Gastroesophageal sphincter (tissue), 4 donors: ENCODE data around the gene IL1RAPL2. TPM values are rescaled to one million over a fixed set of nuclear protein-coding genes. Genes with fewer than 3 reads are reported as not detected.

ENCODE experiments used
- ATAC-seq: fragments of 150-250 bp; one replicate; pipeline ENCODE4 v1.9.1; 2016; ENCODE audit warnings: mild to moderate bottlenecking, moderate library complexity
- H3K27ac ChIP-seq, 4 donors: fragments of 200-600 bp; sonication (generic) in 3 of 4; 1 replicate in 3 of 4; 2 replicates in 1 of 4; pipeline ENCODE4 v1.5.1; 2016 to 2019
- H3K27me3 ChIP-seq: fragments of 200-600 bp; sonication (generic); one replicate; pipeline ENCODE4 v1.5.1; 2019
- H3K36me3 ChIP-seq, 2 donors: fragments of 200-600 bp; sonication (generic); one replicate each; pipeline ENCODE4 v1.5.1; 2019; ENCODE audit warnings: control low read depth in 1 of 2
- H3K4me1 ChIP-seq, 3 donors: fragments of 200-600 bp; sonication (generic); 1 replicate in 2 of 3; 2 replicates in 1 of 3; pipeline ENCODE4 v1.5.1; 2016 to 2019; ENCODE audit warnings: control low read depth in 2 of 3
- H3K4me3 ChIP-seq, 2 donors: fragments of 200-600 bp; sonication (generic); one replicate each; pipeline ENCODE4 v1.5.1; 2019; ENCODE audit warnings: mild to moderate bottlenecking in 1 of 2, moderate library complexity in 1 of 2
- H3K9me3 ChIP-seq, 3 donors: fragments of 200-600 bp; sonication (generic); one replicate each; pipeline ENCODE4 v1.5.1; 2017 to 2019; ENCODE audit warnings: control low read depth in 2 of 3
- EP300 ChIP-seq: sonication (generic); formaldehyde crosslinking; IDR thresholded peaks from one replicate; pipeline ENCODE4 v1.6.1; 2017; ENCODE audit warnings: antibody characterized with exemption, mild to moderate bottlenecking
- POLR2A ChIP-seq, 2 donors: fragments of 450-650 bp; IDR thresholded peaks; one replicate each; pipeline ENCODE4 v1.6.1; 2017; ENCODE audit warnings: antibody characterized with exemption in 2 of 2, mild to moderate bottlenecking in 2 of 2, moderate library complexity in 1 of 2
- POLR2AphosphoS5 ChIP-seq: sonication (generic); formaldehyde crosslinking; IDR thresholded peaks from one replicate; pipeline ENCODE4 v1.6.1; 2017; ENCODE audit warnings: antibody characterized with exemption
- WGBS, 2 donors: methylation state at CpG; one replicate each; pipeline ENCODE4 v1.1.5; 2018; ENCODE audit warnings: low coverage in 1 of 2; 5-methylcytosine and 5-hydroxymethylcytosine counted together
- total RNA-seq, 4 donors: library from RNA; depleted of rRNA; stranded (reverse); fragments of >200 nt; gene quantifications; one replicate each; pipeline ENCODE4 v1.1.0, GENCODE V29; 2016
- TF ChIP-seq, protein P1 (sequence below), 4 experiments: fragments of 200-600 bp in 2 of 4; fragments of 450-650 bp in 2 of 4; sonication (generic) in 1 of 4; IDR thresholded peaks; one replicate each; pipeline ENCODE4 v1.5.1; 2017 to 2019; ENCODE audit warnings: antibody characterized with exemption in 4 of 4, mild to moderate bottlenecking in 2 of 4, moderate library complexity in 2 of 4

IL1RAPL2 gene
- total RNA-seq, 4 donors from 2014 or later, result 0.54 TPM; not detected in 2

DNA sequence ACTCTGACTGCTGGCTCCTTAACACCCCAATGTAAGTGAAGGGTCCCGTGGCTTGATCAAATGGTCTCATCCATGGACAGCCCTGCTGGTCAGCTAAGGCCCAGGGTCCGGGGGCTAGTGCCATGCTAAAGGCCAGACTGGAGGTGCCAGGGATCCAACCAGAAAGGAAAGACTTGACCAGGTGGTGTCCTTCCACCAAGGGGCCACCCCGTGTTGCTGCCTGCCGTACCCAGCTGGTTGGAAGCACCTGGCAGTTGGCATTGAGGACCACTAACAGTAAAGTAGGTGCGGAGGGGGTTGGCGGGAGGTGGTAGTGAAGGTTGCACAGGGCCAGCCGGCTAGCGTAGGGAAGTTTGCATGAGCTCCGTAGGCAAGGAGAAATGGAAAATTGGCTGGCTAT, 1.7 kb upstream of the IL1RAPL2 start:
- TF ChIP-seq EP300 (no peak), POLR2AphosphoS5 (no peak), POLR2A (IDR thresholded peaks at IDR 0.05) (no peak)
- TF ChIP-seq, protein P1, sequence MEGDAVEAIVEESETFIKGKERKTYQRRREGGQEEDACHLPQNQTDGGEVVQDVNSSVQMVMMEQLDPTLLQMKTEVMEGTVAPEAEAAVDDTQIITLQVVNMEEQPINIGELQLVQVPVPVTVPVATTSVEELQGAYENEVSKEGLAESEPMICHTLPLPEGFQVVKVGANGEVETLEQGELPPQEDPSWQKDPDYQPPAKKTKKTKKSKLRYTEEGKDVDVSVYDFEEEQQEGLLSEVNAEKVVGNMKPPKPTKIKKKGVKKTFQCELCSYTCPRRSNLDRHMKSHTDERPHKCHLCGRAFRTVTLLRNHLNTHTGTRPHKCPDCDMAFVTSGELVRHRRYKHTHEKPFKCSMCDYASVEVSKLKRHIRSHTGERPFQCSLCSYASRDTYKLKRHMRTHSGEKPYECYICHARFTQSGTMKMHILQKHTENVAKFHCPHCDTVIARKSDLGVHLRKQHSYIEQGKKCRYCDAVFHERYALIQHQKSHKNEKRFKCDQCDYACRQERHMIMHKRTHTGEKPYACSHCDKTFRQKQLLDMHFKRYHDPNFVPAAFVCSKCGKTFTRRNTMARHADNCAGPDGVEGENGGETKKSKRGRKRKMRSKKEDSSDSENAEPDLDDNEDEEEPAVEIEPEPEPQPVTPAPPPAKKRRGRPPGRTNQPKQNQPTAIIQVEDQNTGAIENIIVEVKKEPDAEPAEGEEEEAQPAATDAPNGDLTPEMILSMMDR (IDR thresholded peaks at IDR 0.05), result no peak
- no peaks in the 10 kb centered on the region for H3K36me3 ChIP-seq
- no peak for ATAC-seq
- no peaks in the 10 kb centered on the region for H3K9me3 ChIP-seq
- no peak overlapping the region for H3K27ac ChIP-seq
- no peak overlapping the region for H3K4me3 ChIP-seq
- peaks cover 0 to 5% (median 0%) of the 10 kb centered on the region in 3 donors for H3K4me1 ChIP-seq
- H3K27me3 ChIP-seq, result peaks cover 45% of the 10 kb centered on the region
- WGBS, 2 donors, result 80% methylated on average over 1 of the region's 9 CpGs; no CpG with 5 or more reads in 1 of the 2 donors

DNA sequence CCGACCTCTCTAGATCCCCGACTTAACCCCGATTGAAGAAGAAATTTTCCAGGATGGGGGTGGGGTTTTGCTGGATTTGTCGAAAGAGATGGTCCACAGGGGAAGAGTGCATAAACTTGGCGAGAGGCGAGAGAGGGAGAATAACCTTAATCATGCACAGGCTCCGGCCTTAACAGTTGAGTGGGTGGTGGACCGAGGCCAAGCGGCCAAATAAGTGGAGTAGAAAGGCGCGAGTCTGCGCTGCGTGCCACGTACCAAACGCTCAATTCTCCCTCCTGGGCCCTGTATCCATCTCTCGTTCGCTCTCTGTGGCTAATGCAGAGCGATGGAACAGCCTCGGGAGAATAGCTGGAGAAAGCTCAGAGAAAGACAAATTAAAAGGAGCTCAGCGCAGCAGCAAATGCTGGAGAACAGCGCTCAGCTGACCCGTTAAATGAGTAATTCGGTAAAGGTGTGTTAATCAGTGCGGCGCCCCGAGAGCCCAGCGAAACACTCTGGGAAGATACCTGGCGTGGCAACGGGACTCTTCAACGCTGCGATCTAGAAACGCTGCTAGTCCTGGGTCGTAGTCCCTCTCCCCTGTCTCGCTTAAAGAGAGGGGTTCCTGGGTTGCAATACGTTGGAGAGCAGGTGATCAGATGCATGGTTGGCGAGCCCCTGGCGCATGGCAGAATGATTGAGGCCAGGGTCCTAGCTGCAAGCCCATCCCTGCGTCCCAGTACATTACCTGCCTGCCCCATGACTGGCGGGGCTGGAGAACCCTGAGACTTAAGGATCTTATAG, 887 bp upstream of the IL1RAPL2 start:
- TF ChIP-seq POLR2AphosphoS5 (no peak), EP300 (no peak), POLR2A (IDR thresholded peaks at IDR 0.05) (no peak)
- TF ChIP-seq, protein P1 (IDR thresholded peaks at IDR 0.05), result no peak
- Histone ChIP-seq H3K9me3 (no peaks in the 10 kb centered on the region), H3K4me3 (no peak overlapping the region), H3K27ac (no peak overlapping the region), H3K4me1 (peaks cover 0 to 5% (median 0%) of the 10 kb centered on the region in 3 donors), H3K27me3 (peaks cover 45% of the 10 kb centered on the region), H3K36me3 (no peaks in the 10 kb centered on the region)
- WGBS, 2 donors, result 0 to 43% methylated on average over 5 to 28 of the region's 39 CpGs
- ATAC-seq, result no peak

DNA sequence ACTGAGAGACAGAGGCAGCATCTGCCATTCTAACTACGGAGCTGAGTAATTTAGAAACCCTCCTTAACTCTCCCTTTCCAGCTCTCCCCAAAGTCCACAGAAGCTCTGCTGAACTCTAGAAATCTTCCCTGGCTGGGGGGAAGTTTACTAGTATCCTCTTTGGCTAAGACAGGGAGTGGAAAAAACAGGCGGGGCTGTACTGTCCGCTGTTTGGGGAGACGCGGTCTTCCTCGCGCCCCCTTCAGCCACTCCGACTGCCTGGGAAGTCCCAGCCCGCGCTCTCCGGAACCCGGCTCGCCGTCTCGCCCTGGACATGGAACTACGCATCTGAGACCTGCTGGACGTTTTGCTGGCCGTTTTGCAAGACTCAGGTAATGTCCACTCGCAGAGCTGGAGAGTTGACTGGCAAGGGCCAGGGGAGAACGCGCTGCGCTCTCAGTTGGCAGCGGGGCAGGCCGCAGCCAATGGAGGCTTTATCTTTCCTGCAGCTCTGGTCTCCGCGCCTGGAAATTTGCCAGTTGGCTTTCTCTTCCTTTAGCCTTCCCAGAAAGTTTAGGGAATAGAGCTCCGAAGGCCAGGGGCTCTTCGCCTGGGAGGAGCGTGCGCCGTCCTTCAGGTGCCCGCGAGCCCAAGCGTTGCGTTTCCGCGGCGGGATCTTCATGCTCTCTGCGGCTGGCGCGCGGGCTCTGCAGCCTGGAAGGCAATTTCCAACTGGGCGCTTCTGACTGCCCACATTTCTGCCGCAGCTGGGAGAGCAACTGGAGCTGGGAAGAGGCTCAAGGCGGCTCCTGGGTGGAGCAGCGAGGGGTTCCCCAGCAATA, 892 bp downstream of the IL1RAPL2 start:
- 21% methylated on average over 5 of the region's 46 CpGs; no CpG with 5 or more reads in 1 of the 2 donors for WGBS, 2 donors
- TF ChIP-seq, protein P1 (IDR thresholded peaks at IDR 0.05), result no peak
- no peak for TF ChIP-seq EP300
- no peak for TF ChIP-seq POLR2AphosphoS5
- TF ChIP-seq POLR2A (IDR thresholded peaks at IDR 0.05), result no peak
- ATAC-seq, result peak; percentile 6
- no peaks in the 10 kb centered on the region for H3K36me3 ChIP-seq
- H3K4me1 ChIP-seq, result peaks cover 0 to 5% (median 0%) of the 10 kb centered on the region in 3 donors
- peak overlapping the region in 1 of 2 donors; percentile 36 for H3K4me3 ChIP-seq
- H3K27me3 ChIP-seq, result peaks cover 45% of the 10 kb centered on the region
- H3K9me3 ChIP-seq, result no peaks in the 10 kb centered on the region
- H3K27ac ChIP-seq, result no peak overlapping the region

DNA sequence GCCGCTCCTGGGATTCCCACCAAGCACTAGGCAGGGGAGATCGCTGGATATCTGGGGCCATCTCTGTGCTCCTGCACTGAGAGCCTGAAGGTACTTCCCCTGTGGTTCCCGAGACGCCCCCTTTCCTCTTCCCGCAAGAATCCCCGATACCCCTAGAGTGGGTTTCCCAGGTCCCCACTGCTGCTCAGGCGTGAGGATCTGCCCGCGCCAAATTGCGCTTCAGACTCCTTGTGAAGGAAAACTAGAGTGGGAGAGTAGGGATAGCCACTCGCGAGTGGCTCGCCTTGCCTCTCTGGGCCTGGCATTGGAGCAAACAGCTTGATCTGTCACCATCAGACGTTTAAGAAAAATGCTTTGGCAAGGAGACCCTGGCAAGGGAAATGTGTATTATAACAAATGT, 1.5 kb downstream of the IL1RAPL2 start:
- TF ChIP-seq POLR2AphosphoS5 (no peak), EP300 (no peak), POLR2A (IDR thresholded peaks at IDR 0.05) (no peak)
- TF ChIP-seq, protein P1 (IDR thresholded peaks at IDR 0.05), result no peak
- no peaks in the 10 kb centered on the region for H3K36me3 ChIP-seq
- H3K4me3 ChIP-seq, result peak overlapping the region in 1 of 2 donors; percentile 36
- H3K27me3 ChIP-seq, result peaks cover 45% of the 10 kb centered on the region
- H3K4me1 ChIP-seq, result peaks cover 0 to 5% (median 0%) of the 10 kb centered on the region in 3 donors
- ATAC-seq, result no peak
- 19% methylated on average over 4 of the region's 14 CpGs; no CpG with 5 or more reads in 1 of the 2 donors for WGBS, 2 donors
- H3K9me3 ChIP-seq, result no peaks in the 10 kb centered on the region
- no peak overlapping the region for H3K27ac ChIP-seq
